IMR-90 (cell line): ENCODE results near the gene RNF146. TPM values are rescaled to one million over a fixed set of nuclear protein-coding genes. Genes with fewer than 3 reads are reported as not detected.

Experiments used
- ATAC-seq: fragments of 200-7000 bp; cut with Tn5 transposase; 2 replicates; pipeline ENCODE4 v1.9.1; 2020; ENCODE audit warnings: low read depth, mild to moderate bottlenecking, moderate library complexity
- BruUV-seq: library from RNA; stranded (reverse); fragments of 400-500 nt; replicated peaks from 2 replicates; lab custom pipeline; 2021; lab: Mats Ljungman, UMichigan
- CTCF ChIA-PET: fragments of 300-600 bp; formaldehyde crosslinking; extraction: SDS; loops from one replicate; lab custom pipeline; 2021; ENCODE audit warnings: antibody characterized with exemption; lab: Yijun Ruan, JAX
- POLR2A ChIA-PET: fragments of 300-600 bp; sonication (Branson Sonifier 250); formaldehyde crosslinking; loops from one replicate; lab custom pipeline; 2022; ENCODE audit warnings: antibody characterized with exemption; ENCODE audit not compliant: unreplicated experiment; lab: Charles Lee
- DNase-seq: peaks from one replicate; pipeline ENCODE4 v3.0.0; 2013
- H2AFZ ChIP-seq: replicated peaks from 2 replicates; pipeline ENCODE3; 2013; ENCODE audit warnings: low read length, mild to moderate bottlenecking; ENCODE audit not compliant: poor library complexity
- H2AK5ac ChIP-seq: 2 replicates; pipeline ENCODE4 v1.6.1; 2013; ENCODE audit warnings: low read depth, low read length, inconsistent platforms
- H2AK9ac ChIP-seq: replicated peaks from 2 replicates; pipeline ENCODE3; 2013; ENCODE audit warnings: mild to moderate bottlenecking, low read depth, low read length, moderate library complexity; ENCODE audit not compliant: poor library complexity
- H2BK120ac ChIP-seq: 2 replicates; pipeline ENCODE4 v1.6.1; 2013; ENCODE audit warnings: low read depth, low read length, inconsistent platforms
- H2BK15ac ChIP-seq: 3 replicates; pipeline ENCODE4 v1.6.1; 2013; ENCODE audit warnings: low read depth, low read length, inconsistent platforms
- H2BK20ac ChIP-seq: 2 replicates; pipeline ENCODE4 v1.6.1; 2013; ENCODE audit warnings: low read depth, mild to moderate bottlenecking, inconsistent platforms, low read length, moderate library complexity
- H2BK5ac ChIP-seq: 2 replicates; pipeline ENCODE4 v1.6.1; 2013; ENCODE audit warnings: mild to moderate bottlenecking, low read depth, low read length, inconsistent platforms; ENCODE audit not compliant: poor library complexity, severe bottlenecking
- H3K14ac ChIP-seq: replicated peaks from 2 replicates; pipeline ENCODE4 v1.6.1; 2013; ENCODE audit warnings: low read depth, low read length, inconsistent platforms
- H3K18ac ChIP-seq: 2 replicates; pipeline ENCODE4 v1.6.1; 2013; ENCODE audit warnings: low read depth, low read length, control low read depth
- H3K23ac ChIP-seq: 2 replicates; pipeline ENCODE4 v1.6.1; 2013; ENCODE audit warnings: low read depth, low read length, inconsistent platforms
- H3K27ac ChIP-seq: 2 replicates; pipeline ENCODE4 v1.5.1; 2013; ENCODE audit warnings: mild to moderate bottlenecking, control low read depth, low read length; ENCODE audit not compliant: insufficient read depth
- H3K27me3 ChIP-seq: 2 replicates; pipeline ENCODE4 v1.6.1; 2013; ENCODE audit warnings: low read length; ENCODE audit not compliant: control insufficient read depth, insufficient read depth
- H3K36me3 ChIP-seq: 2 replicates; pipeline ENCODE4 v1.6.1; 2013; ENCODE audit warnings: low read length, mixed read lengths; ENCODE audit not compliant: control insufficient read depth, insufficient read depth
- H3K4ac ChIP-seq: 2 replicates; pipeline ENCODE4 v1.6.1; 2013; ENCODE audit warnings: low read depth, low read length, inconsistent platforms
- H3K4me1 ChIP-seq: 2 replicates; pipeline ENCODE4 v1.6.1; 2013; ENCODE audit warnings: low read length, mixed read lengths; ENCODE audit not compliant: control insufficient read depth, insufficient read depth
- H3K4me2 ChIP-seq: 2 replicates; pipeline ENCODE4 v1.6.1; 2013; ENCODE audit warnings: low read depth, mild to moderate bottlenecking, control low read depth, low read length, moderate library complexity
- H3K4me3 ChIP-seq: 2 replicates; pipeline ENCODE4 v1.5.1; 2013; ENCODE audit warnings: low read depth, mild to moderate bottlenecking, control low read depth, low read length, moderate library complexity; ENCODE audit not compliant: insufficient read depth
- H3K56ac ChIP-seq: 2 replicates; pipeline ENCODE4 v1.6.1; 2013; ENCODE audit warnings: low read length, inconsistent platforms; ENCODE audit not compliant: insufficient read depth; ENCODE audit errors: extremely low read depth
- H3K79me1 ChIP-seq, 2 experiments: 2 replicates each; pipeline ENCODE4 v1.6.1; 2013; ENCODE audit warnings: low read length in 2 of 2, inconsistent platforms in 1 of 2, low read depth in 1 of 2
- H3K9ac ChIP-seq: 2 replicates; pipeline ENCODE4 v1.6.1; 2013; ENCODE audit warnings: low read depth, low read length, control low read depth
- H3K9me1 ChIP-seq: 2 replicates; pipeline ENCODE4 v1.6.1; 2013; ENCODE audit warnings: low read length, inconsistent platforms; ENCODE audit not compliant: insufficient read depth
- H3K9me3 ChIP-seq: 2 replicates; pipeline ENCODE4 v1.6.1; 2013; ENCODE audit warnings: low read length; ENCODE audit not compliant: control insufficient read depth, insufficient read depth
- H4K20me1 ChIP-seq: 2 replicates; pipeline ENCODE4 v1.6.1; 2013; ENCODE audit warnings: low read length, inconsistent platforms; ENCODE audit not compliant: insufficient read depth
- H4K5ac ChIP-seq: 2 replicates; pipeline ENCODE4 v1.6.1; 2013; ENCODE audit warnings: mild to moderate bottlenecking, low read depth, low read length, control low read depth
- H4K8ac ChIP-seq, 2 experiments: 2 replicates each; pipeline ENCODE4 v1.6.1; 2013; ENCODE audit warnings: low read depth in 2 of 2, low read length in 2 of 2, control low read depth in 1 of 2, inconsistent platforms in 1 of 2
- H4K91ac ChIP-seq: 2 replicates; pipeline ENCODE4 v1.6.1; 2013; ENCODE audit warnings: low read depth, low read length, inconsistent platforms; ENCODE audit not compliant: insufficient read depth
- BHLHE40 ChIP-seq: fragments of 150-350 bp; IDR thresholded peaks from 2 replicates; pipeline ENCODE4 v1.6.1; 2016; ENCODE audit warnings: mild to moderate bottlenecking, low read depth, low read length
- CEBPB ChIP-seq: IDR thresholded peaks from 2 replicates; pipeline ENCODE4 v1.6.1; 2012; ENCODE audit warnings: low read depth, low read length, improper control_type of control experiment
- CHD1 ChIP-seq: IDR thresholded peaks from 2 replicates; pipeline ENCODE4 v1.6.1; 2012; ENCODE audit warnings: low read depth, low read length, improper control_type of control experiment
- FOS ChIP-seq: fragments of 150-350 bp; IDR thresholded peaks from 2 replicates; pipeline ENCODE4 v1.6.1; 2016; ENCODE audit warnings: low read depth, low read length
- MAFK ChIP-seq: IDR thresholded peaks from 2 replicates; pipeline ENCODE4 v1.6.1; 2012; ENCODE audit warnings: low read depth, low read length, improper control_type of control experiment
- MAZ ChIP-seq: IDR thresholded peaks from 2 replicates; pipeline ENCODE4 v1.6.1; 2012; ENCODE audit warnings: low read depth, mild to moderate bottlenecking, low read length, improper control_type of control experiment, moderate library complexity, borderline replicate concordance
- NFE2L2 ChIP-seq: fragments of 150-350 bp; IDR thresholded peaks from 2 replicates; pipeline ENCODE4 v1.6.1; 2016; ENCODE audit warnings: low read depth, mild to moderate bottlenecking, low read length
- POLR2A ChIP-seq: IDR thresholded peaks from 2 replicates; pipeline ENCODE4 v1.6.1; 2012; ENCODE audit warnings: mild to moderate bottlenecking, low read depth, low read length
- SMC3 ChIP-seq: fragments of 150-350 bp; IDR thresholded peaks from 2 replicates; pipeline ENCODE4 v1.6.1; 2016; ENCODE audit warnings: low read depth, mild to moderate bottlenecking, antibody characterized with exemption, low read length, moderate library complexity
- WGBS, 2 experiments: methylation state at CpG; one replicate each; pipeline versions ENCODE4 v1.1.5 to v1.1.7; 2013; ENCODE audit warnings: missing lambda C conversion rate in 2 of 2; ENCODE audit not compliant: insufficient read length in 1 of 2; ENCODE audit errors: extremely low coverage in 2 of 2; 5-methylcytosine and 5-hydroxymethylcytosine counted together
- dilution Hi-C: fragments of 300-500 bp; cut with HindIII; formaldehyde crosslinking; loops from one replicate; pipeline ENCODE4 v1.14.3; 2018; ENCODE audit warnings: low sequenced_read_pairs; ENCODE audit not compliant: unreplicated experiment
- in situ Hi-C: fragments of 300-500 bp; cut with MboI; formaldehyde crosslinking; loops from 3 replicates; pipeline ENCODE4 v1.14.3; 2019; ENCODE audit warnings: low sequenced_read_pairs, inconsistent platforms, mixed read lengths
- intact Hi-C: fragments of 100-400 bp; cut with micrococcal nuclease; formaldehyde crosslinking; loops from 2 replicates; pipeline ENCODE4 v1.10.0; 2022
- polyA plus RNA-seq, 3 experiments: library from polyadenylated mRNA; depleted of rRNA; stranded (reverse); fragments of >200 nt; gene quantifications; 2 replicates each; pipeline ENCODE4 v1.2.3, GENCODE V29; 2012; ENCODE audit warnings: low replicate concordance in 1 of 3
- total RNA-seq: library from RNA; depleted of rRNA; stranded (reverse); fragments of >200 nt; gene quantifications from 2 replicates; pipeline ENCODE4 v1.2.3, GENCODE V29; 2012
- TF ChIP-seq, protein P1 (sequence below): conservative IDR thresholded peaks from 2 replicates; pipeline ENCODE4 v1.5.1; 2012; ENCODE audit warnings: mild to moderate bottlenecking, low read depth, low read length, improper control_type of control experiment

RNF146 gene
- total and polyA plus RNA-seq, 2 of the 4 experiments (the other 2 are of a cell fraction): 24.0 to 32.2 TPM

GRCh38 chr6:127291495-127291894, 24.8 kb downstream of the RNF146 start:
- DNase-seq (no peak), ATAC-seq (no peak)
- no TSS peak for BruUV-seq
- H3K36me3 ChIP-seq: peaks cover 19% of the 10 kb centered on the region
- no peak overlapping the region for H2AFZ ChIP-seq
- no peak overlapping the region for H3K14ac ChIP-seq
- no peaks in the 10 kb centered on the region for H3K9me3 ChIP-seq
- no peak overlapping the region for H3K4me2 ChIP-seq
- POLR2A ChIA-PET: interaction anchor here (0.6 kb wide), 1 partner anchor 161 kb away, joined by 7 read pairs; no protein-coding TSS in a partner anchor
- H3K4ac ChIP-seq: no peak overlapping the region
- no peaks in the 10 kb centered on the region; the same call in 1 of the 2 replicates for H3K4me1 ChIP-seq
- H3K56ac ChIP-seq: no peak overlapping the region
- H3K4me3 ChIP-seq: no peak overlapping the region
- no peak overlapping the region for H4K91ac ChIP-seq
- H3K9me1 ChIP-seq: 0 out of 2 replicates have a peak, but pooled peaks cover 9% of the 10 kb centered on the region
- no peaks in the 10 kb centered on the region for H3K27me3 ChIP-seq
- no peak overlapping the region for H2AK9ac ChIP-seq
- H3K18ac ChIP-seq: no peak overlapping the region
- dilution Hi-C loops (no loop called here), in situ Hi-C loops (no loop called here), intact Hi-C loops (no loop called here)
- no peak for TF ChIP-seq CHD1
- no peak for TF ChIP-seq FOS
- TF ChIP-seq NFE2L2: no peak
- TF ChIP-seq CEBPB: no peak
- TF ChIP-seq SMC3: no peak
- no peak for TF ChIP-seq MAZ
- TF ChIP-seq MAFK: no peak
- TF ChIP-seq, protein P1, sequence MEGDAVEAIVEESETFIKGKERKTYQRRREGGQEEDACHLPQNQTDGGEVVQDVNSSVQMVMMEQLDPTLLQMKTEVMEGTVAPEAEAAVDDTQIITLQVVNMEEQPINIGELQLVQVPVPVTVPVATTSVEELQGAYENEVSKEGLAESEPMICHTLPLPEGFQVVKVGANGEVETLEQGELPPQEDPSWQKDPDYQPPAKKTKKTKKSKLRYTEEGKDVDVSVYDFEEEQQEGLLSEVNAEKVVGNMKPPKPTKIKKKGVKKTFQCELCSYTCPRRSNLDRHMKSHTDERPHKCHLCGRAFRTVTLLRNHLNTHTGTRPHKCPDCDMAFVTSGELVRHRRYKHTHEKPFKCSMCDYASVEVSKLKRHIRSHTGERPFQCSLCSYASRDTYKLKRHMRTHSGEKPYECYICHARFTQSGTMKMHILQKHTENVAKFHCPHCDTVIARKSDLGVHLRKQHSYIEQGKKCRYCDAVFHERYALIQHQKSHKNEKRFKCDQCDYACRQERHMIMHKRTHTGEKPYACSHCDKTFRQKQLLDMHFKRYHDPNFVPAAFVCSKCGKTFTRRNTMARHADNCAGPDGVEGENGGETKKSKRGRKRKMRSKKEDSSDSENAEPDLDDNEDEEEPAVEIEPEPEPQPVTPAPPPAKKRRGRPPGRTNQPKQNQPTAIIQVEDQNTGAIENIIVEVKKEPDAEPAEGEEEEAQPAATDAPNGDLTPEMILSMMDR: no peak
- TF ChIP-seq POLR2A: no peak
- no peak for TF ChIP-seq BHLHE40
- H2BK15ac ChIP-seq: no peak overlapping the region
- peaks cover 21% of the 10 kb centered on the region for H4K20me1 ChIP-seq
- H2BK120ac ChIP-seq: no peak overlapping the region
- no peak overlapping the region for H4K8ac ChIP-seq
- H3K9ac ChIP-seq: no peak overlapping the region
- no peak overlapping the region for H2AK5ac ChIP-seq
- H3K27ac ChIP-seq: no peak overlapping the region
- H2BK20ac ChIP-seq: no peak overlapping the region
- CTCF ChIA-PET: interaction anchor here (0.8 kb wide), 1 partner anchor 9 kb away, joined by 3 read pairs; no protein-coding TSS in a partner anchor
- no peak overlapping the region for H3K23ac ChIP-seq
- peaks cover 15 to 43% of the 10 kb centered on the region in 2 experiments for H3K79me1 ChIP-seq
- no peak overlapping the region for H4K5ac ChIP-seq
- WGBS, 2 experiments: no CpG with 5 or more reads among the region's 5 CpGs
- no peak overlapping the region for H2BK5ac ChIP-seq
